GM12891 (cell line): ENCODE measurements around the gene KCNJ10.

Experiments used
- POLR2A ChIP-seq: IDR thresholded peaks from 2 replicates; pipeline ENCODE4 v1.6.1; 2011; ENCODE audit warnings: low read depth, low read length, control low read depth
- POLR2AphosphoS5 ChIP-seq: IDR thresholded peaks from 2 replicates; pipeline ENCODE4 v1.6.1; 2011; ENCODE audit warnings: low read depth, low read length, control low read depth
- SPI1 ChIP-seq: IDR thresholded peaks from 2 replicates; pipeline ENCODE4 v1.6.1; 2011; ENCODE audit warnings: low read depth, low read length, control low read depth
- TAF1 ChIP-seq: IDR thresholded peaks from 2 replicates; pipeline ENCODE4 v1.6.1; 2011; ENCODE audit warnings: low read depth, low read length, control low read depth

- TF ChIP-seq SPI1 (no peak), POLR2A (no peak), POLR2AphosphoS5 (no peak), TAF1 (no peak)
Observed at GRCh38 chr1:160064164-160064563, 5.8 kb downstream of the KCNJ10 start.
